HepG2 (cell line): Measurements from ENCODE around the gene MPC1. TPM values are rescaled to one million over a fixed set of nuclear protein-coding genes. Genes with fewer than 3 reads are reported as not detected.

ENCODE experiments used
- CHD2 ChIP-seq: IDR thresholded peaks from 2 replicates; pipeline ENCODE4 v1.6.1; 2011; ENCODE audit warnings: low read depth, low read length, improper control_type of control experiment
- HOXA7 ChIP-seq: sonication (generic); formaldehyde crosslinking; IDR thresholded peaks from 2 replicates; pipeline ENCODE4 v1.8.1; 2022; ENCODE audit warnings: mild to moderate bottlenecking, missing genetic modification reagents, moderate library complexity
- ISL2 ChIP-seq: sonication (generic); formaldehyde crosslinking; IDR thresholded peaks from 2 replicates; pipeline ENCODE4 v1.5.0; 2020; ENCODE audit warnings: missing genetic modification reagents
- MED8 ChIP-seq: sonication (generic); formaldehyde crosslinking; IDR thresholded peaks from 2 replicates; pipeline ENCODE4 v1.8.1; 2023; ENCODE audit warnings: mild to moderate bottlenecking, missing genetic modification reagents; ENCODE audit not compliant: insufficient replicate concordance
- MXI1 ChIP-seq: IDR thresholded peaks from 3 replicates; pipeline ENCODE4 v1.6.1; 2012; ENCODE audit warnings: low read depth, low read length, inconsistent platforms, borderline replicate concordance
- POLR2AphosphoS2 ChIP-seq: IDR thresholded peaks from 2 replicates; pipeline ENCODE4 v1.6.1; 2011; ENCODE audit warnings: low read depth, low read length, improper control_type of control experiment
- PRDM15 ChIP-seq: sonication (generic); formaldehyde crosslinking; IDR thresholded peaks from 2 replicates; pipeline ENCODE4 v1.4.0; 2020; ENCODE audit warnings: missing genetic modification reagents
- SKIL ChIP-seq: sonication (generic); formaldehyde crosslinking; IDR thresholded peaks from 2 replicates; pipeline ENCODE4 v1.8.0; 2022; ENCODE audit warnings: missing genetic modification reagents, mild to moderate bottlenecking, moderate library complexity, borderline replicate concordance
- SP4 ChIP-seq: sonication (generic); formaldehyde crosslinking; IDR thresholded peaks from 2 replicates; pipeline ENCODE4 v1.8.1; 2023; ENCODE audit warnings: mild to moderate bottlenecking, missing genetic modification reagents
- ZFP91 ChIP-seq: sonication (generic); formaldehyde crosslinking; IDR thresholded peaks from 2 replicates; pipeline ENCODE4 v1.9.0; 2022; ENCODE audit warnings: missing genetic modification reagents, mild to moderate bottlenecking, borderline replicate concordance
- ZNF350 ChIP-seq: sonication (generic); formaldehyde crosslinking; IDR thresholded peaks from 2 replicates; pipeline ENCODE4 v1.4.0; 2020; ENCODE audit warnings: mild to moderate bottlenecking, low read depth, missing genetic modification reagents, borderline replicate concordance
- ZNF543 ChIP-seq: sonication (generic); formaldehyde crosslinking; IDR thresholded peaks from 2 replicates; pipeline ENCODE4 v1.4.0; 2020; ENCODE audit warnings: mild to moderate bottlenecking, missing genetic modification reagents
- ZNF547 ChIP-seq: sonication (generic); formaldehyde crosslinking; IDR thresholded peaks from 2 replicates; pipeline ENCODE4 v1.5.1; 2020; ENCODE audit warnings: mild to moderate bottlenecking, missing genetic modification reagents
- ZNF550 ChIP-seq: sonication (generic); formaldehyde crosslinking; IDR thresholded peaks from 2 replicates; pipeline ENCODE4 v1.4.0; 2020; ENCODE audit warnings: mild to moderate bottlenecking, missing genetic modification reagents, borderline replicate concordance
- ZNF564 ChIP-seq: sonication (generic); formaldehyde crosslinking; IDR thresholded peaks from 2 replicates; pipeline ENCODE4 v1.8.1; 2023; ENCODE audit warnings: mild to moderate bottlenecking, missing genetic modification reagents
- polyA plus RNA-seq, 8 experiments: library from polyadenylated mRNA; depleted of rRNA in 3 of 8; stranded (reverse) in 7 of 8; unstranded in 1 of 8; fragments of >200 nt; fragmentation: Illumina TruSeq in 4 of 8; extraction: Trizol in 4 of 8; gene quantifications; 2 replicates each; pipeline versions ENCODE4 v1.2.1 to v1.2.3, GENCODE V29; 2011 to 2016; ENCODE audit warnings: low read depth in 4 of 8, missing spikeins in 1 of 8, mixed read lengths in 1 of 8; ENCODE audit not compliant: insufficient read depth in 1 of 8
- total RNA-seq, 5 experiments: library from RNA; depleted of rRNA; stranded (reverse); fragments of >200 nt; fragmentation: Illumina TruSeq; extraction: Trizol; gene quantifications; 2 replicates each; pipeline ENCODE4 v1.2.3, GENCODE V29; 2016; ENCODE audit warnings: low read depth in 1 of 5
- TF ChIP-seq, protein P1 (sequence below): sonication (generic); formaldehyde crosslinking; IDR thresholded peaks from 2 replicates; pipeline ENCODE4 v1.5.0; 2020; ENCODE audit warnings: mild to moderate bottlenecking, missing genetic modification reagents, borderline replicate concordance

Gene MPC1
- total and polyA plus RNA-seq, 2 of the 13 experiments (the other 11 are each of a cell fraction or from before 2014, with no cell fraction given) = 189 to 214 TPM

DNA sequence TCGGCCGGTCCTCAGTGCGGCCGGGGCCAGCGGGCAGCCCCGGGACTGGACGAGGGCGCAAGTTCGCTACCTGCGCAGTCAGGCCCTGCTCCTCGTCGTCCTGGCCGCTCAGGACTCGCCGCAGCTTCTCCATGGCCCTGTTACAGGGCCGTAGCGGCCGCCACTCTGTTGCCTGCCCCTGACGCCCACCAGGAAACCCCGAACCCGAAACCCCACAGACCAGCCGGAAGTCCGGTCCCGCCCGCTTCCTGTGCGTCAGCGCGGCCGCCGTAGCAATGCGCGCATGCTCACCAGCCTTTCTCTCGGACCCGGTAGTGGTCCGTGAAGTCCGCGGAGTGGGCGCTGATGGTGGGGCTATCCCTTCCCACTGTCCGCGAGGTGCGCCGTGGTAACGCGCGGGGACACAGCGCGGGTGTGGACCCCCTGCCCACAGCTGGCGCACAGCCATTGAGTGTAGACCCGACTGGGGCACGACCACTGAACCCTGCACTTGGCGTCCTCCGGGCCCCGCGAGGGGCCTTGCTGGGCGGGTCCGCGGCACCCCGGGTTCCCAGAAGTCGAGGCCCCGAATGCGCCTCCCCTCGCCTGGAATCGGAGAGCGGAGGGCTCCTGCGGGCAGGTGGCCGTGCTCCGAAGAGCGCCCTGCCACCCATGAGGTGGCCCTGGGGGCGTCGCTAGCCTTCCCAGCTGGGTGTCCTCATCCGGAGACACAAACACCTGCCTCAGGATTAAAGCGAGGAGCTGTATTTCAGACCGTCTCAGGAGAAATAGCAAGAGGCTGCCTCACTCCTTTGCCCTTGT is 40.2 kb downstream of the MPC1 start, which contains the start of gene SFT2D1 (continued):
- TF ChIP-seq ZNF550 (CRISPR knock-in tag) = no peak
- peak; percentile 84; the same call in 1 of the 2 replicates for TF ChIP-seq ISL2 (CRISPR knock-in tag)
- no peak; the same call in 2 of the 3 replicates for TF ChIP-seq MXI1
- TF ChIP-seq ZNF564 (CRISPR knock-in tag) = peak; percentile 83; the same call in 1 of the 2 replicates
- TF ChIP-seq SP4 = peak; percentile 70; the same call in 1 of the 2 replicates
- peak; percentile 90 for TF ChIP-seq MED8
- TF ChIP-seq ZNF547 (CRISPR knock-in tag) = peak; percentile 82; the same call in 1 of the 2 replicates
- TF ChIP-seq CHD2 = peak; percentile 42; the same call in 1 of the 2 replicates
- peak; percentile 94 for TF ChIP-seq ZFP91 (CRISPR knock-in tag)
- TF ChIP-seq, protein P1, sequence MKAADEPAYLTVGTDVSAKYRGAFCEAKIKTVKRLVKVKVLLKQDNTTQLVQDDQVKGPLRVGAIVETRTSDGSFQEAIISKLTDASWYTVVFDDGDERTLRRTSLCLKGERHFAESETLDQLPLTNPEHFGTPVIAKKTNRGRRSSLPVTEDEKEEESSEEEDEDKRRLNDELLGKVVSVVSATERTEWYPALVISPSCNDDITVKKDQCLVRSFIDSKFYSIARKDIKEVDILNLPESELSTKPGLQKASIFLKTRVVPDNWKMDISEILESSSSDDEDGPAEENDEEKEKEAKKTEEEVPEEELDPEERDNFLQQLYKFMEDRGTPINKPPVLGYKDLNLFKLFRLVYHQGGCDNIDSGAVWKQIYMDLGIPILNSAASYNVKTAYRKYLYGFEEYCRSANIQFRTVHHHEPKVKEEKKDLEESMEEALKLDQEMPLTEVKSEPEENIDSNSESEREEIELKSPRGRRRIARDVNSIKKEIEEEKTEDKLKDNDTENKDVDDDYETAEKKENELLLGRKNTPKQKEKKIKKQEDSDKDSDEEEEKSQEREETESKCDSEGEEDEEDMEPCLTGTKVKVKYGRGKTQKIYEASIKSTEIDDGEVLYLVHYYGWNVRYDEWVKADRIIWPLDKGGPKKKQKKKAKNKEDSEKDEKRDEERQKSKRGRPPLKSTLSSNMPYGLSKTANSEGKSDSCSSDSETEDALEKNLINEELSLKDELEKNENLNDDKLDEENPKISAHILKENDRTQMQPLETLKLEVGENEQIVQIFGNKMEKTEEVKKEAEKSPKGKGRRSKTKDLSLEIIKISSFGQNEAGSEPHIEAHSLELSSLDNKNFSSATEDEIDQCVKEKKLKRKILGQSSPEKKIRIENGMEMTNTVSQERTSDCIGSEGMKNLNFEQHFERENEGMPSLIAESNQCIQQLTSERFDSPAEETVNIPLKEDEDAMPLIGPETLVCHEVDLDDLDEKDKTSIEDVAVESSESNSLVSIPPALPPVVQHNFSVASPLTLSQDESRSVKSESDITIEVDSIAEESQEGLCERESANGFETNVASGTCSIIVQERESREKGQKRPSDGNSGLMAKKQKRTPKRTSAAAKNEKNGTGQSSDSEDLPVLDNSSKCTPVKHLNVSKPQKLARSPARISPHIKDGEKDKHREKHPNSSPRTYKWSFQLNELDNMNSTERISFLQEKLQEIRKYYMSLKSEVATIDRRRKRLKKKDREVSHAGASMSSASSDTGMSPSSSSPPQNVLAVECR = peak; percentile 97
- peak; percentile 65 for TF ChIP-seq PRDM15 (CRISPR knock-in tag)
- peak; percentile 98 for TF ChIP-seq ZNF350 (CRISPR knock-in tag)
- no peak; the same call in 1 of the 2 replicates for TF ChIP-seq ZNF543 (CRISPR knock-in tag)
- no peak for TF ChIP-seq HOXA7 (CRISPR knock-in tag)
- TF ChIP-seq SKIL = peak; percentile 46
- TF ChIP-seq POLR2AphosphoS2 = no peak
